Measurements from ENCODE around the gene PTF1A. TPM values are rescaled to one million over a fixed set of nuclear protein-coding genes. Genes with fewer than 3 reads are reported as not detected.

Gene PTF1A
- total and polyA plus RNA-seq, 10 of the 15 experiments (the other 5 are each of a cell fraction or from before 2014, with no cell fraction given), result not detected

DNA sequence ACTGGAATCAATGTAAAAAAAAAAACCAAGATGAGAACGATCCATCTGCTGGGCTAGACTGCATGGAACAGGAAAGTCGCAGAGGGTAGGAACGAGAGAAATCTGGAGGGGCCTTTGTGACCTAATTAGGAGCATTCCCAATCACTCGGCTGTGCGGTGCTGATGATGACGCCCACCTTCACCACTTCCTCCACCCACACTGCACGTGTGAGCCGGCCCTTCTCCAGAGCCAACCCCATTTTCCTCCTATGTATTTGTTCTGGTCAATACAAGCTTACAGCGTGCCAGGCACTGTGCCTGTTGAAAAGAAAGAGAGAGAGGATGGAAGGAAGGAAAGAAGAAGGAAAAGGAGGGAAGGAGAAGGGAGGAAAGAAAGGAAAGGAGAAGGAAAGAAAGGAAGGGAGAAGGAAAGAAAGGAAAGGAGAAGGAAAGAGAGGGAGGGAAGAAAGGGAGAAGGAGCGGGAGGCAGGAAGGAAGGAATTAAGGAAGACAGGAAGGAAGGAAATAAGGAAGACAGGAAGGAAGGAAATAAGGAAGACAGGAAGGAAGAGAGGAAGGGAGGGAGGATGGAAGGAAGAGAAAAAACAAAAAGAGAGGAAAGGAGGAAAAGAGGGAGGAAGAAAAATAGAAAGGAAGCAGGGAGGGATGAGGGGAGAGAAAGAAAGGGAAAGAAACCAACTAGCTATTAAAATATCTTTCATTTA is 35.5 kb upstream of the PTF1A start:
- no peaks in the 10 kb centered on the region for H4K20me1 ChIP-seq (ENCODE audit: control insufficient read depth, insufficient read depth)
- TF ChIP-seq ZNF217 (IDR thresholded peaks at IDR 0.05) (no peak), ETV6 (conservative IDR thresholded peaks at IDR 0.05 in 1 of 2, IDR thresholded peaks at IDR 0.05 in 1 of 2; ENCODE audit: borderline replicate concordance in 1 of 2, low read depth in 1 of 2) (peak in 1 of 2 experiments; percentile 54; a peak in 1 of 4 replicates)
- H3K4me2 ChIP-seq (ENCODE audit: control insufficient read depth, insufficient read depth), result no peak overlapping the region
- H3K79me2 ChIP-seq (ENCODE audit: control insufficient read depth, insufficient read depth, low read length), result no peaks in the 10 kb centered on the region
- peaks cover 0 to 4% of the 10 kb centered on the region in 2 experiments; a peak in 1 of 4 replicates for H3K27me3 ChIP-seq (replicated peaks in 1 of 2; ENCODE audit: control insufficient read depth in 2 of 2, insufficient read depth in 2 of 2, low read length in 1 of 2)
- DNase-seq (ENCODE audit: low read depth, low spot score), result no peak
- ChIA-PET RAD21 (ENCODE audit: unreplicated experiment) (interaction anchor here (1.0 to 2.5 kb wide), 2 partner anchors 136 to 544 kb away, joined by 3 to 24 read pairs; no protein-coding TSS in a partner anchor), CTCF (interaction anchor here (0.6 to 6.7 kb wide), 14 partner anchors 11 to 1363 kb away, joined by 3 to 106 read pairs (median 4); no protein-coding TSS in a partner anchor), SMC1A (ENCODE audit: uncharacterized antibody, unreplicated experiment) (interaction anchor here (0.6 to 2.0 kb wide), 3 partner anchors 13 to 1401 kb away, joined by 3 to 5 read pairs (median 3); no protein-coding TSS in a partner anchor), POLR2A (no interaction called here)
- no peak for ATAC-seq
- peaks cover 6% of the 10 kb centered on the region; the same call in 1 of the 2 replicates for H3K4me1 ChIP-seq (ENCODE audit: control insufficient read depth, insufficient read depth, low read length)
- BruUV-seq (replicated peaks), result no TSS peak
- WGBS (ENCODE audit: insufficient coverage, insufficient replicate concordance, low lambda C conversion rate, missing lambda C conversion rate), result 17% methylated on average over 10 of the region's 10 CpGs
- in situ Hi-C loops (cut with MboI), result loop anchor here (5.0 kb wide), 1 partner anchor 136 kb away; no protein-coding TSS in a partner anchor
- no peaks in the 10 kb centered on the region for H3K36me3 ChIP-seq (ENCODE audit: control insufficient read depth in 2 of 2, insufficient read depth in 2 of 2, low read length in 1 of 2)
- intact Hi-C loops (cut with micrococcal nuclease; ENCODE audit: unreplicated experiment), result loop anchor here (5.0 kb wide), 4 partner anchors 371 to 1169 kb away; no protein-coding TSS in a partner anchor
- H3K4me3 ChIP-seq, result no peak overlapping the region
- no peak overlapping the region for H3K27ac ChIP-seq (ENCODE audit: control insufficient read depth, insufficient read depth)
- FAIRE-seq, result no peak
- no peaks in the 10 kb centered on the region for H3K9me3 ChIP-seq (replicated peaks; ENCODE audit: control insufficient read depth, insufficient read depth, low read length)
- H3K9ac ChIP-seq (ENCODE audit: control insufficient read depth, insufficient read depth, low read length), result no peak overlapping the region
- H2AFZ ChIP-seq (ENCODE audit: control insufficient read depth, low read depth, low read length), result no peak overlapping the region

DNA sequence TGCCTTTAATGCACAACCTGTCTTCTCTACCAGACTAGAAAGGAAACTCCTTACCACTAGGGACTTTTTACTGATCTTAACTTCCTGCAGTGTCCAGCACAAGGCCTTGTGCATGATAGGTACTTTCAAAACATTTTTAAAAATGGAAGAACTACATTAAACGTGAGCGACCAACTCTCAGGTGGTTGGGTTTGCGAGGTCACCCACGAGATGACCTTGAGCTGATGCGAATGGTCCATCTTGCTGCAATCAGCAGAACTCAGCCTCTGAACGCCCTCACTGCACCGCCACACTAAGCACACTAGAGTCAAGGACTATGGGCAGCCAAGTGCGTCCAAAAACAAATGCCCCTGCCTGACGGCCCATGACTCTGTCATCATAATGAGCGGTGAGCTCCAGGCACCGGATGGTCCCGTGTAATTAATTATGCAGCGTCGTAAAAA is 34.9 kb upstream of the PTF1A start:
- no peak for FAIRE-seq
- in situ Hi-C loops (cut with MboI), result loop anchor here (5.0 kb wide), 1 partner anchor 135 kb away; no protein-coding TSS in a partner anchor
- peak; percentile 91 for ATAC-seq
- Histone ChIP-seq H3K4me2 (ENCODE audit: control insufficient read depth, insufficient read depth) (peak overlapping the region; percentile 51), H4K20me1 (ENCODE audit: control insufficient read depth, insufficient read depth) (no peaks in the 10 kb centered on the region), H3K9ac (ENCODE audit: control insufficient read depth, insufficient read depth, low read length) (no peak overlapping the region), H3K36me3 (ENCODE audit: control insufficient read depth in 2 of 2, insufficient read depth in 2 of 2, low read length in 1 of 2) (no peaks in the 10 kb centered on the region), H3K27me3 (replicated peaks in 1 of 2; ENCODE audit: control insufficient read depth in 2 of 2, insufficient read depth in 2 of 2, low read length in 1 of 2) (peaks cover 0 to 4% of the 10 kb centered on the region in 2 experiments; a peak in 1 of 4 replicates), H3K79me2 (ENCODE audit: control insufficient read depth, insufficient read depth, low read length) (no peaks in the 10 kb centered on the region), H3K4me3 (no peak overlapping the region), H2AFZ (ENCODE audit: control insufficient read depth, low read depth, low read length) (peak overlapping the region; percentile 57; the same call in 1 of the 2 replicates), H3K27ac (ENCODE audit: control insufficient read depth, insufficient read depth) (no peak overlapping the region), H3K9me3 (replicated peaks; ENCODE audit: control insufficient read depth, insufficient read depth, low read length) (no peaks in the 10 kb centered on the region), H3K4me1 (ENCODE audit: control insufficient read depth, insufficient read depth, low read length) (peaks cover 6% of the 10 kb centered on the region; the same call in 1 of the 2 replicates)
- 1% methylated on average over 14 of the region's 14 CpGs for WGBS (ENCODE audit: insufficient coverage, insufficient replicate concordance, low lambda C conversion rate, missing lambda C conversion rate)
- intact Hi-C loops (cut with micrococcal nuclease; ENCODE audit: unreplicated experiment), result loop anchor here (5.0 kb wide), 4 partner anchors 370 to 1170 kb away; no protein-coding TSS in a partner anchor
- no TSS peak for BruUV-seq (replicated peaks)
- DNase-seq (ENCODE audit: low read depth, low spot score), result peak; percentile 48
- POLR2A ChIA-PET, result interaction anchor here (0.6 kb wide), 1 partner anchor 453 kb away, joined by 4 read pairs; no protein-coding TSS in a partner anchor
- SMC1A ChIA-PET (ENCODE audit: uncharacterized antibody, unreplicated experiment), result interaction anchor here (0.6 to 2.3 kb wide), 7 partner anchors 11 to 1400 kb away, joined by 3 to 19 read pairs (median 5); no protein-coding TSS in a partner anchor
- CTCF ChIA-PET, result interaction anchor here (0.5 to 6.7 kb wide), 18 partner anchors 10 to 1362 kb away, joined by 3 to 106 read pairs (median 4); no protein-coding TSS in a partner anchor
- RAD21 ChIA-PET (ENCODE audit: unreplicated experiment), result interaction anchor here (0.6 to 2.5 kb wide), 4 partner anchors 135 to 1345 kb away, joined by 3 to 24 read pairs (median 4); no protein-coding TSS in a partner anchor
- TF ChIP-seq, protein P1, sequence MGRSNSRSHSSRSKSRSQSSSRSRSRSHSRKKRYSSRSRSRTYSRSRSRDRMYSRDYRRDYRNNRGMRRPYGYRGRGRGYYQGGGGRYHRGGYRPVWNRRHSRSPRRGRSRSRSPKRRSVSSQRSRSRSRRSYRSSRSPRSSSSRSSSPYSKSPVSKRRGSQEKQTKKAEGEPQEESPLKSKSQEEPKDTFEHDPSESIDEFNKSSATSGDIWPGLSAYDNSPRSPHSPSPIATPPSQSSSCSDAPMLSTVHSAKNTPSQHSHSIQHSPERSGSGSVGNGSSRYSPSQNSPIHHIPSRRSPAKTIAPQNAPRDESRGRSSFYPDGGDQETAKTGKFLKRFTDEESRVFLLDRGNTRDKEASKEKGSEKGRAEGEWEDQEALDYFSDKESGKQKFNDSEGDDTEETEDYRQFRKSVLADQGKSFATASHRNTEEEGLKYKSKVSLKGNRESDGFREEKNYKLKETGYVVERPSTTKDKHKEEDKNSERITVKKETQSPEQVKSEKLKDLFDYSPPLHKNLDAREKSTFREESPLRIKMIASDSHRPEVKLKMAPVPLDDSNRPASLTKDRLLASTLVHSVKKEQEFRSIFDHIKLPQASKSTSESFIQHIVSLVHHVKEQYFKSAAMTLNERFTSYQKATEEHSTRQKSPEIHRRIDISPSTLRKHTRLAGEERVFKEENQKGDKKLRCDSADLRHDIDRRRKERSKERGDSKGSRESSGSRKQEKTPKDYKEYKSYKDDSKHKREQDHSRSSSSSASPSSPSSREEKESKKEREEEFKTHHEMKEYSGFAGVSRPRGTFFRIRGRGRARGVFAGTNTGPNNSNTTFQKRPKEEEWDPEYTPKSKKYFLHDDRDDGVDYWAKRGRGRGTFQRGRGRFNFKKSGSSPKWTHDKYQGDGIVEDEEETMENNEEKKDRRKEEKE (IDR thresholded peaks at IDR 0.05), result no peak
- TF ChIP-seq, protein P2, sequence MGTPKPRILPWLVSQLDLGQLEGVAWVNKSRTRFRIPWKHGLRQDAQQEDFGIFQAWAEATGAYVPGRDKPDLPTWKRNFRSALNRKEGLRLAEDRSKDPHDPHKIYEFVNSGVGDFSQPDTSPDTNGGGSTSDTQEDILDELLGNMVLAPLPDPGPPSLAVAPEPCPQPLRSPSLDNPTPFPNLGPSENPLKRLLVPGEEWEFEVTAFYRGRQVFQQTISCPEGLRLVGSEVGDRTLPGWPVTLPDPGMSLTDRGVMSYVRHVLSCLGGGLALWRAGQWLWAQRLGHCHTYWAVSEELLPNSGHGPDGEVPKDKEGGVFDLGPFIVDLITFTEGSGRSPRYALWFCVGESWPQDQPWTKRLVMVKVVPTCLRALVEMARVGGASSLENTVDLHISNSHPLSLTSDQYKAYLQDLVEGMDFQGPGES (IDR thresholded peaks at IDR 0.05), result no peak
- TF ChIP-seq, protein P3, sequence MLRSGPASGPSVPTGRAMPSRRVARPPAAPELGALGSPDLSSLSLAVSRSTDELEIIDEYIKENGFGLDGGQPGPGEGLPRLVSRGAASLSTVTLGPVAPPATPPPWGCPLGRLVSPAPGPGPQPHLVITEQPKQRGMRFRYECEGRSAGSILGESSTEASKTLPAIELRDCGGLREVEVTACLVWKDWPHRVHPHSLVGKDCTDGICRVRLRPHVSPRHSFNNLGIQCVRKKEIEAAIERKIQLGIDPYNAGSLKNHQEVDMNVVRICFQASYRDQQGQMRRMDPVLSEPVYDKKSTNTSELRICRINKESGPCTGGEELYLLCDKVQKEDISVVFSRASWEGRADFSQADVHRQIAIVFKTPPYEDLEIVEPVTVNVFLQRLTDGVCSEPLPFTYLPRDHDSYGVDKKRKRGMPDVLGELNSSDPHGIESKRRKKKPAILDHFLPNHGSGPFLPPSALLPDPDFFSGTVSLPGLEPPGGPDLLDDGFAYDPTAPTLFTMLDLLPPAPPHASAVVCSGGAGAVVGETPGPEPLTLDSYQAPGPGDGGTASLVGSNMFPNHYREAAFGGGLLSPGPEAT (IDR thresholded peaks at IDR 0.05; ENCODE audit: low read depth), result peak; percentile 49; the same call in 1 of the 2 replicates
- TF ChIP-seq PAX5 (IDR thresholded peaks at IDR 0.05; ENCODE audit: borderline replicate concordance, low read depth, low read length) (peak; percentile 90), NR2F1 (conservative IDR thresholded peaks at IDR 0.05) (peak; percentile 72)

Data from GM12878 (cell line).